Measurements from ENCODE around the gene LGMN. TPM values are rescaled to one million over a fixed set of nuclear protein-coding genes. Genes with fewer than 3 reads are reported as not detected.

Gene LGMN
- total and polyA plus RNA-seq, 9 of the 15 experiments (the other 6 are each of a cell fraction or from before 2014, with no cell fraction given), result 0.05 to 1.4 (median 0.43) TPM; not detected in 2

DNA sequence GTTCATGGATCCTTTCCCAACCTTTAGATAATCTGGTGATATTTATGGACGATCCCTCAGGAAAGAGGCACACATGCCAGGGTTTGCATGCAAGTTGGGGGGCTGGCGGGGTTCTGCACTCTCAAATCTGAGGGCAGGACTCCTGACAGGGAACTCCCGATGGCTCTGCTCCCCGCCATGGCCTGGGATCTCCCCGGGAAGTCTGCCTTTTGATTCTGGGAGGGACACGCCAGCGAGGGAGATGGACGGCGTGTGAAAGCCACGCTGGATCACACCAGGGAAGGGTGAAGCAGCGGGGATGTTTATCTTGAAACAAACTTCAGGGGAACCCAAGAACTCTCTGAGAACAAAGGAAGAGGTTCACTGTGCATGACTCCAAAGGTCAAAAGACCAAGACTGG, 43.6 kb downstream of the LGMN start (continued):
- TF ChIP-seq, protein P1, sequence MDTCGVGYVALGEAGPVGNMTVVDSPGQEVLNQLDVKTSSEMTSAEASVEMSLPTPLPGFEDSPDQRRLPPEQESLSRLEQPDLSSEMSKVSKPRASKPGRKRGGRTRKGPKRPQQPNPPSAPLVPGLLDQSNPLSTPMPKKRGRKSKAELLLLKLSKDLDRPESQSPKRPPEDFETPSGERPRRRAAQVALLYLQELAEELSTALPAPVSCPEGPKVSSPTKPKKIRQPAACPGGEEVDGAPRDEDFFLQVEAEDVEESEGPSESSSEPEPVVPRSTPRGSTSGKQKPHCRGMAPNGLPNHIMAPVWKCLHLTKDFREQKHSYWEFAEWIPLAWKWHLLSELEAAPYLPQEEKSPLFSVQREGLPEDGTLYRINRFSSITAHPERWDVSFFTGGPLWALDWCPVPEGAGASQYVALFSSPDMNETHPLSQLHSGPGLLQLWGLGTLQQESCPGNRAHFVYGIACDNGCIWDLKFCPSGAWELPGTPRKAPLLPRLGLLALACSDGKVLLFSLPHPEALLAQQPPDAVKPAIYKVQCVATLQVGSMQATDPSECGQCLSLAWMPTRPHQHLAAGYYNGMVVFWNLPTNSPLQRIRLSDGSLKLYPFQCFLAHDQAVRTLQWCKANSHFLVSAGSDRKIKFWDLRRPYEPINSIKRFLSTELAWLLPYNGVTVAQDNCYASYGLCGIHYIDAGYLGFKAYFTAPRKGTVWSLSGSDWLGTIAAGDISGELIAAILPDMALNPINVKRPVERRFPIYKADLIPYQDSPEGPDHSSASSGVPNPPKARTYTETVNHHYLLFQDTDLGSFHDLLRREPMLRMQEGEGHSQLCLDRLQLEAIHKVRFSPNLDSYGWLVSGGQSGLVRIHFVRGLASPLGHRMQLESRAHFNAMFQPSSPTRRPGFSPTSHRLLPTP (IDR thresholded peaks at IDR 0.05; ENCODE audit: borderline replicate concordance, extremely low read depth, insufficient read length), result no peak
- no peak for TF ChIP-seq CBX3 (IDR thresholded peaks at IDR 0.05; ENCODE audit: borderline replicate concordance in 1 of 2, low read length in 2 of 2)
- TF ChIP-seq GATAD2A (IDR thresholded peaks at IDR 0.05), result no peak
- TF ChIP-seq, protein P2, sequence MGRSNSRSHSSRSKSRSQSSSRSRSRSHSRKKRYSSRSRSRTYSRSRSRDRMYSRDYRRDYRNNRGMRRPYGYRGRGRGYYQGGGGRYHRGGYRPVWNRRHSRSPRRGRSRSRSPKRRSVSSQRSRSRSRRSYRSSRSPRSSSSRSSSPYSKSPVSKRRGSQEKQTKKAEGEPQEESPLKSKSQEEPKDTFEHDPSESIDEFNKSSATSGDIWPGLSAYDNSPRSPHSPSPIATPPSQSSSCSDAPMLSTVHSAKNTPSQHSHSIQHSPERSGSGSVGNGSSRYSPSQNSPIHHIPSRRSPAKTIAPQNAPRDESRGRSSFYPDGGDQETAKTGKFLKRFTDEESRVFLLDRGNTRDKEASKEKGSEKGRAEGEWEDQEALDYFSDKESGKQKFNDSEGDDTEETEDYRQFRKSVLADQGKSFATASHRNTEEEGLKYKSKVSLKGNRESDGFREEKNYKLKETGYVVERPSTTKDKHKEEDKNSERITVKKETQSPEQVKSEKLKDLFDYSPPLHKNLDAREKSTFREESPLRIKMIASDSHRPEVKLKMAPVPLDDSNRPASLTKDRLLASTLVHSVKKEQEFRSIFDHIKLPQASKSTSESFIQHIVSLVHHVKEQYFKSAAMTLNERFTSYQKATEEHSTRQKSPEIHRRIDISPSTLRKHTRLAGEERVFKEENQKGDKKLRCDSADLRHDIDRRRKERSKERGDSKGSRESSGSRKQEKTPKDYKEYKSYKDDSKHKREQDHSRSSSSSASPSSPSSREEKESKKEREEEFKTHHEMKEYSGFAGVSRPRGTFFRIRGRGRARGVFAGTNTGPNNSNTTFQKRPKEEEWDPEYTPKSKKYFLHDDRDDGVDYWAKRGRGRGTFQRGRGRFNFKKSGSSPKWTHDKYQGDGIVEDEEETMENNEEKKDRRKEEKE (IDR thresholded peaks at IDR 0.05; ENCODE audit: borderline replicate concordance in 1 of 2, control insufficient read depth in 1 of 2, low read depth in 2 of 2, low read length in 1 of 2), result no peak
- TF ChIP-seq, protein P3, sequence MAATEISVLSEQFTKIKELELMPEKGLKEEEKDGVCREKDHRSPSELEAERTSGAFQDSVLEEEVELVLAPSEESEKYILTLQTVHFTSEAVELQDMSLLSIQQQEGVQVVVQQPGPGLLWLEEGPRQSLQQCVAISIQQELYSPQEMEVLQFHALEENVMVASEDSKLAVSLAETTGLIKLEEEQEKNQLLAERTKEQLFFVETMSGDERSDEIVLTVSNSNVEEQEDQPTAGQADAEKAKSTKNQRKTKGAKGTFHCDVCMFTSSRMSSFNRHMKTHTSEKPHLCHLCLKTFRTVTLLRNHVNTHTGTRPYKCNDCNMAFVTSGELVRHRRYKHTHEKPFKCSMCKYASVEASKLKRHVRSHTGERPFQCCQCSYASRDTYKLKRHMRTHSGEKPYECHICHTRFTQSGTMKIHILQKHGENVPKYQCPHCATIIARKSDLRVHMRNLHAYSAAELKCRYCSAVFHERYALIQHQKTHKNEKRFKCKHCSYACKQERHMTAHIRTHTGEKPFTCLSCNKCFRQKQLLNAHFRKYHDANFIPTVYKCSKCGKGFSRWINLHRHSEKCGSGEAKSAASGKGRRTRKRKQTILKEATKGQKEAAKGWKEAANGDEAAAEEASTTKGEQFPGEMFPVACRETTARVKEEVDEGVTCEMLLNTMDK (IDR thresholded peaks at IDR 0.05; ENCODE audit: borderline replicate concordance, insufficient read depth, low read depth, low read length, poor library complexity, severe bottlenecking), result no peak
- TF ChIP-seq, protein P4, sequence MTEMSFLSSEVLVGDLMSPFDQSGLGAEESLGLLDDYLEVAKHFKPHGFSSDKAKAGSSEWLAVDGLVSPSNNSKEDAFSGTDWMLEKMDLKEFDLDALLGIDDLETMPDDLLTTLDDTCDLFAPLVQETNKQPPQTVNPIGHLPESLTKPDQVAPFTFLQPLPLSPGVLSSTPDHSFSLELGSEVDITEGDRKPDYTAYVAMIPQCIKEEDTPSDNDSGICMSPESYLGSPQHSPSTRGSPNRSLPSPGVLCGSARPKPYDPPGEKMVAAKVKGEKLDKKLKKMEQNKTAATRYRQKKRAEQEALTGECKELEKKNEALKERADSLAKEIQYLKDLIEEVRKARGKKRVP (CRISPR knock-in tag; IDR thresholded peaks at IDR 0.05), result no peak
- TF ChIP-seq, protein P5, sequence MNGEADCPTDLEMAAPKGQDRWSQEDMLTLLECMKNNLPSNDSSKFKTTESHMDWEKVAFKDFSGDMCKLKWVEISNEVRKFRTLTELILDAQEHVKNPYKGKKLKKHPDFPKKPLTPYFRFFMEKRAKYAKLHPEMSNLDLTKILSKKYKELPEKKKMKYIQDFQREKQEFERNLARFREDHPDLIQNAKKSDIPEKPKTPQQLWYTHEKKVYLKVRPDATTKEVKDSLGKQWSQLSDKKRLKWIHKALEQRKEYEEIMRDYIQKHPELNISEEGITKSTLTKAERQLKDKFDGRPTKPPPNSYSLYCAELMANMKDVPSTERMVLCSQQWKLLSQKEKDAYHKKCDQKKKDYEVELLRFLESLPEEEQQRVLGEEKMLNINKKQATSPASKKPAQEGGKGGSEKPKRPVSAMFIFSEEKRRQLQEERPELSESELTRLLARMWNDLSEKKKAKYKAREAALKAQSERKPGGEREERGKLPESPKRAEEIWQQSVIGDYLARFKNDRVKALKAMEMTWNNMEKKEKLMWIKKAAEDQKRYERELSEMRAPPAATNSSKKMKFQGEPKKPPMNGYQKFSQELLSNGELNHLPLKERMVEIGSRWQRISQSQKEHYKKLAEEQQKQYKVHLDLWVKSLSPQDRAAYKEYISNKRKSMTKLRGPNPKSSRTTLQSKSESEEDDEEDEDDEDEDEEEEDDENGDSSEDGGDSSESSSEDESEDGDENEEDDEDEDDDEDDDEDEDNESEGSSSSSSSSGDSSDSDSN (IDR thresholded peaks at IDR 0.05; ENCODE audit: borderline replicate concordance in 1 of 2, low read depth in 2 of 2, low read length in 2 of 2), result no peak
- no peak for TF ChIP-seq ZSCAN29 (IDR thresholded peaks at IDR 0.05)
